ENCODE data around the gene MRPS23. TPM values are rescaled to one million over a fixed set of nuclear protein-coding genes. Genes with fewer than 3 reads are reported as not detected.

MRPS23 gene
- total RNA-seq, 2 donors from 2014 or later, result 16.6 to 17.0 TPM

GRCh38 chr17:57866723-57867122, 16.9 kb upstream of the MRPS23 start:
- DNase-seq (no peak), ATAC-seq (no peak)
- Mint-ChIP-seq H3K27ac (no peak overlapping the region), H3K27me3 (peaks cover 15% of the 10 kb centered on the region), H3K4me1 (peaks cover 16% of the 10 kb centered on the region), H3K36me3 (ENCODE audit: low read depth) (peaks cover 2% of the 10 kb centered on the region), H3K4me3 (no peak overlapping the region)
- no peaks in the 10 kb centered on the region for H3K9me3 ChIP-seq (ENCODE audit: control insufficient read depth, low read length, poor library complexity, severe bottlenecking)

- Mint-ChIP-seq H3K27me3 (peaks cover 15% of the 10 kb centered on the region), H3K4me3 (no peak overlapping the region), H3K36me3 (ENCODE audit: low read depth) (peaks cover 2% of the 10 kb centered on the region), H3K27ac (no peak overlapping the region), H3K4me1 (peaks cover 16% of the 10 kb centered on the region)
- ATAC-seq (no peak), DNase-seq (no peak)
- H3K9me3 ChIP-seq (ENCODE audit: control insufficient read depth, low read length, poor library complexity, severe bottlenecking), result no peaks in the 10 kb centered on the region
These were observed 16.5 kb upstream of the MRPS23 start for GRCh38 chr17:57866319-57866718.

GRCh38 chr17:57864273-57864672, 14.4 kb upstream of the MRPS23 start:
- Mint-ChIP-seq H3K27ac (no peak overlapping the region), H3K4me3 (no peak overlapping the region), H3K27me3 (peaks cover 10% of the 10 kb centered on the region), H3K4me1 (peaks cover 25% of the 10 kb centered on the region), H3K36me3 (ENCODE audit: low read depth) (no peaks in the 10 kb centered on the region)
- DNase-seq (no peak), ATAC-seq (no peak)
- no peaks in the 10 kb centered on the region for H3K9me3 ChIP-seq (ENCODE audit: control insufficient read depth, low read length, poor library complexity, severe bottlenecking)

- no peaks in the 10 kb centered on the region for H3K9me3 ChIP-seq (ENCODE audit: control insufficient read depth, low read length, poor library complexity, severe bottlenecking)
- H3K27me3 Mint-ChIP-seq, result peaks cover 13% of the 10 kb centered on the region
- H3K27ac Mint-ChIP-seq, result no peak overlapping the region
- H3K4me3 Mint-ChIP-seq, result no peak overlapping the region
- no peaks in the 10 kb centered on the region for H3K36me3 Mint-ChIP-seq (ENCODE audit: low read depth)
- H3K4me1 Mint-ChIP-seq, result peaks cover 25% of the 10 kb centered on the region
- ATAC-seq (no peak), DNase-seq (no peak)
These were observed 13.1 kb upstream of the MRPS23 start for GRCh38 chr17:57862694-57863667.

GRCh38 chr17:57861790-57862693, 12.2 kb upstream of the MRPS23 start:
- DNase-seq (no peak), ATAC-seq (no peak)
- Mint-ChIP-seq H3K4me1 (peaks cover 19% of the 10 kb centered on the region), H3K36me3 (ENCODE audit: low read depth) (no peaks in the 10 kb centered on the region), H3K27ac (no peak overlapping the region), H3K4me3 (peak overlapping the region; percentile 55), H3K27me3 (peaks cover 13% of the 10 kb centered on the region)
- H3K9me3 ChIP-seq (ENCODE audit: control insufficient read depth, low read length, poor library complexity, severe bottlenecking), result no peaks in the 10 kb centered on the region

GRCh38 chr17:57861000-57861789, 11.4 kb upstream of the MRPS23 start:
- ATAC-seq (peak; percentile 84), DNase-seq (no peak)
- Mint-ChIP-seq H3K27ac (peak overlapping the region; percentile 57), H3K36me3 (ENCODE audit: low read depth) (no peaks in the 10 kb centered on the region), H3K4me3 (peak overlapping the region; percentile 94), H3K27me3 (peaks cover 13% of the 10 kb centered on the region), H3K4me1 (peaks cover 19% of the 10 kb centered on the region)
- no peaks in the 10 kb centered on the region for H3K9me3 ChIP-seq (ENCODE audit: control insufficient read depth, low read length, poor library complexity, severe bottlenecking)

GRCh38 chr17:57860414-57860999, 10.7 kb upstream of the MRPS23 start:
- ATAC-seq, result no peak
- DNase-seq, result no peak
- Mint-ChIP-seq H3K4me3 (peak overlapping the region; percentile 94), H3K27me3 (peaks cover 13% of the 10 kb centered on the region), H3K27ac (peak overlapping the region; percentile 57), H3K4me1 (peaks cover 19% of the 10 kb centered on the region), H3K36me3 (ENCODE audit: low read depth) (no peaks in the 10 kb centered on the region)
- no peaks in the 10 kb centered on the region for H3K9me3 ChIP-seq (ENCODE audit: control insufficient read depth, low read length, poor library complexity, severe bottlenecking)

- H3K9me3 ChIP-seq (ENCODE audit: control insufficient read depth, low read length, poor library complexity, severe bottlenecking), result no peaks in the 10 kb centered on the region
- DNase-seq, result no peak
- ATAC-seq, result no peak
- no peaks in the 10 kb centered on the region for H3K36me3 Mint-ChIP-seq (ENCODE audit: low read depth)
- H3K4me3 Mint-ChIP-seq, result no peak overlapping the region
- H3K27ac Mint-ChIP-seq, result no peak overlapping the region
- peaks cover 16% of the 10 kb centered on the region for H3K4me1 Mint-ChIP-seq
- peaks cover 13% of the 10 kb centered on the region for H3K27me3 Mint-ChIP-seq
These were observed 10.0 kb upstream of the MRPS23 start for GRCh38 chr17:57859601-57860413.

- ATAC-seq (no peak), DNase-seq (no peak)
- no peaks in the 10 kb centered on the region for H3K9me3 ChIP-seq (ENCODE audit: control insufficient read depth, low read length, poor library complexity, severe bottlenecking)
- H3K4me3 Mint-ChIP-seq, result no peak overlapping the region
- peaks cover 11% of the 10 kb centered on the region for H3K4me1 Mint-ChIP-seq
- H3K36me3 Mint-ChIP-seq (ENCODE audit: low read depth), result no peaks in the 10 kb centered on the region
- H3K27me3 Mint-ChIP-seq, result peaks cover 8% of the 10 kb centered on the region
- H3K27ac Mint-ChIP-seq, result no peak overlapping the region
These were observed 9.0 kb upstream of the MRPS23 start for GRCh38 chr17:57858838-57859237.

GRCh38 chr17:57856792-57857620, 7.2 kb upstream of the MRPS23 start:
- DNase-seq, result no peak
- H3K27ac Mint-ChIP-seq, result no peak overlapping the region
- peaks cover 11% of the 10 kb centered on the region for H3K4me1 Mint-ChIP-seq
- H3K9me3 ChIP-seq (ENCODE audit: control insufficient read depth, low read length, poor library complexity, severe bottlenecking), result no peaks in the 10 kb centered on the region
- ATAC-seq, result no peak
- peaks cover 6% of the 10 kb centered on the region for H3K27me3 Mint-ChIP-seq
- H3K36me3 Mint-ChIP-seq (ENCODE audit: low read depth), result no peaks in the 10 kb centered on the region
- H3K4me3 Mint-ChIP-seq, result no peak overlapping the region

GRCh38 chr17:57855391-57856035, 5.7 kb upstream of the MRPS23 start:
- ATAC-seq, result no peak
- Mint-ChIP-seq H3K27ac (no peak overlapping the region), H3K36me3 (ENCODE audit: low read depth) (no peaks in the 10 kb centered on the region), H3K27me3 (peaks cover 6% of the 10 kb centered on the region), H3K4me1 (peaks cover 10% of the 10 kb centered on the region), H3K4me3 (no peak overlapping the region)
- DNase-seq, result no peak
- H3K9me3 ChIP-seq (ENCODE audit: control insufficient read depth, low read length, poor library complexity, severe bottlenecking), result no peaks in the 10 kb centered on the region

Measured in T-helper 17 cell (primary cell).